Activated CD8-positive, alpha-beta memory T cell treated with anti-CD3 and anti-CD28 coated beads for 48 hours (primary cell): Measurements from ENCODE around the gene LRRC36.
A peak's percentile ranks its signal among the peaks of the same experiment; 100 is the strongest.

Experiments used
- DNase-seq, 3 experiments: peaks; one replicate each; pipeline ENCODE4 v3.0.0-alpha.2; 2020; ENCODE audit warnings: low read depth in 2 of 3, low spot score in 2 of 3

The LRRC36 gene

GRCh38 chr16:67421030-67421429, 94.4 kb downstream of the LRRC36 start:
- no peak for DNase-seq

GRCh38 chr16:67423015-67423414, 96.4 kb downstream of the LRRC36 start:
- DNase-seq = no peak

- no peak for DNase-seq
Measured at GRCh38 chr16:67423611-67424260, 97.1 kb downstream of the LRRC36 start.

GRCh38 chr16:67424261-67424615, 97.6 kb downstream of the LRRC36 start:
- DNase-seq = no peak

GRCh38 chr16:67425061-67425460, 98.4 kb downstream of the LRRC36 start:
- DNase-seq = no peak

GRCh38 chr16:67425580-67425979, 99.0 kb downstream of the LRRC36 start:
- no peak for DNase-seq

- no peak for DNase-seq
Measured at GRCh38 chr16:67426022-67426421, 99.4 kb downstream of the LRRC36 start.

GRCh38 chr16:67426950-67427349, 100.3 kb downstream of the LRRC36 start:
- no peak for DNase-seq

GRCh38 chr16:67428146-67428731, 101.6 kb downstream of the LRRC36 start:
- DNase-seq = peak in 1 of 3 experiments; percentile 23

GRCh38 chr16:67429053-67429798, 102.6 kb downstream of the LRRC36 start:
- no peak for DNase-seq

GRCh38 chr16:67429799-67430503, 103.3 kb downstream of the LRRC36 start:
- no peak for DNase-seq

- DNase-seq = no peak
Measured at GRCh38 chr16:67430504-67430976, 103.9 kb downstream of the LRRC36 start.

- DNase-seq = peak in 1 of 3 experiments; percentile 14
Measured at GRCh38 chr16:67430977-67431774, 104.6 kb downstream of the LRRC36 start, which contains the start of gene HSD11B2. HSD11B2 (plus strand) TSS chr16:67431121; CDS start chr16:67431249, 128 bp downstream.

- no peak for DNase-seq
Measured at GRCh38 chr16:67431775-67432505, 105.3 kb downstream of the LRRC36 start.

GRCh38 chr16:67432506-67432890, 105.9 kb downstream of the LRRC36 start:
- DNase-seq = no peak

- no peak for DNase-seq
Measured at GRCh38 chr16:67433131-67433719, 106.6 kb downstream of the LRRC36 start.
